Liver (tissue), 9 donors: Measurements from ENCODE around the gene ZXDC. TPM values are rescaled to one million over a fixed set of nuclear protein-coding genes. Genes with fewer than 3 reads are reported as not detected.

Experiments
- DNase-seq: peaks from one replicate; pipeline ENCODE4 v3.0.0-alpha.2; 2017; ENCODE audit warnings: low spot score
- H3K27ac ChIP-seq, 2 donors: one replicate each; pipeline ENCODE4 v1.7.0; 2013; ENCODE audit warnings: inconsistent platforms in 2 of 2, low read length in 2 of 2, control low read depth in 1 of 2, low read depth in 1 of 2, mild to moderate bottlenecking in 1 of 2
- H3K27me3 ChIP-seq, 4 donors: one replicate each; pipeline versions ENCODE4 v1.6.1 to v1.7.0; 2013; ENCODE audit warnings: low read length in 3 of 4, inconsistent platforms in 1 of 4, mild to moderate bottlenecking in 1 of 4, moderate library complexity in 1 of 4; ENCODE audit not compliant: control insufficient read depth in 4 of 4, insufficient read depth in 4 of 4
- H3K36me3 ChIP-seq, 4 donors: one replicate each; pipeline versions ENCODE4 v1.6.1 to v1.7.0; 2013; ENCODE audit warnings: low read length in 3 of 4, mild to moderate bottlenecking in 3 of 4, low read depth in 1 of 4, moderate library complexity in 1 of 4; ENCODE audit not compliant: control insufficient read depth in 4 of 4, insufficient read depth in 3 of 4
- H3K4me1 ChIP-seq, 4 donors: one replicate each; pipeline versions ENCODE4 v1.6.1 to v1.7.0; 2013; ENCODE audit warnings: low read length in 3 of 4, mild to moderate bottlenecking in 3 of 4, moderate library complexity in 1 of 4; ENCODE audit not compliant: control insufficient read depth in 4 of 4, insufficient read depth in 4 of 4
- H3K4me3 ChIP-seq, 3 donors: one replicate each; pipeline versions ENCODE4 v1.6.1 to v1.7.0; 2013; ENCODE audit warnings: low read length in 3 of 3, control low read depth in 1 of 3, low read depth in 1 of 3, mild to moderate bottlenecking in 1 of 3
- H3K9ac ChIP-seq, 2 donors: one replicate each; pipeline ENCODE4 v1.7.0; 2013; ENCODE audit warnings: low read length in 2 of 2, mild to moderate bottlenecking in 2 of 2, moderate library complexity in 2 of 2, control low read depth in 1 of 2, low read depth in 1 of 2
- H3K9me3 ChIP-seq, 4 donors: one replicate each; pipeline versions ENCODE4 v1.6.1 to v1.7.0; 2013; ENCODE audit warnings: low read length in 3 of 4; ENCODE audit not compliant: control insufficient read depth in 4 of 4
- EGR1 ChIP-seq, 2 donors: IDR thresholded peaks; 2 replicates each; pipeline ENCODE4 v1.6.1; 2016 to 2018; ENCODE audit warnings: antibody characterized with exemption in 2 of 2, low read depth in 2 of 2
- FOXA1 ChIP-seq: IDR thresholded peaks from 2 replicates; pipeline ENCODE4 v1.6.1; 2016; ENCODE audit warnings: antibody characterized with exemption
- FOXA2 ChIP-seq: IDR thresholded peaks from 2 replicates; pipeline ENCODE4 v1.6.1; 2016; ENCODE audit warnings: antibody characterized with exemption
- GABPA ChIP-seq, 2 donors: IDR thresholded peaks in 1 of 2; conservative IDR thresholded peaks in 1 of 2; 2 replicates each; pipeline ENCODE4 v1.6.1; 2016; ENCODE audit warnings: antibody characterized with exemption in 2 of 2, mild to moderate bottlenecking in 1 of 2, moderate library complexity in 1 of 2
- HNF4A ChIP-seq, 2 donors: conservative IDR thresholded peaks; 2 replicates each; pipeline ENCODE4 v1.6.1; 2016; ENCODE audit warnings: antibody characterized with exemption in 2 of 2, mild to moderate bottlenecking in 2 of 2
- HNF4G ChIP-seq: IDR thresholded peaks from 2 replicates; pipeline ENCODE4 v1.6.1; 2016; ENCODE audit warnings: antibody characterized with exemption
- JUND ChIP-seq, 2 donors: IDR thresholded peaks; 2 replicates each; pipeline ENCODE4 v1.6.1; 2016; ENCODE audit warnings: antibody characterized with exemption in 2 of 2
- NR2F2 ChIP-seq: IDR thresholded peaks from 2 replicates; pipeline ENCODE4 v1.6.1; 2016; ENCODE audit warnings: antibody characterized with exemption
- RAD21 ChIP-seq, 2 donors: IDR thresholded peaks; 2 replicates each; pipeline ENCODE4 v1.6.1; 2016; ENCODE audit warnings: antibody characterized with exemption in 2 of 2, mild to moderate bottlenecking in 2 of 2
- RXRA ChIP-seq, 2 donors: IDR thresholded peaks; 2 replicates each; pipeline ENCODE4 v1.6.1; 2017 to 2018; ENCODE audit warnings: antibody characterized with exemption in 2 of 2, mild to moderate bottlenecking in 1 of 2
- SP1 ChIP-seq: IDR thresholded peaks from 2 replicates; pipeline ENCODE4 v1.6.1; 2018; ENCODE audit warnings: antibody characterized with exemption, mild to moderate bottlenecking
- TAF1 ChIP-seq: conservative IDR thresholded peaks from 2 replicates; pipeline ENCODE4 v1.6.1; 2016; ENCODE audit warnings: antibody characterized with exemption, mild to moderate bottlenecking
- YY1 ChIP-seq: IDR thresholded peaks from 2 replicates; pipeline ENCODE4 v1.6.1; 2016; ENCODE audit warnings: antibody characterized with exemption, mild to moderate bottlenecking
- WGBS: extraction: QIAGEN DNeasy Blood & Tissue Kit; methylation state at CpG from one replicate; pipeline ENCODE4 v1.1.7; 2013; 5-methylcytosine and 5-hydroxymethylcytosine counted together
- polyA plus RNA-seq, 2 donors: library from polyadenylated mRNA; stranded (reverse) in 1 of 2; unstranded in 1 of 2; fragments of 200-250 nt in 1 of 2; fragments of >200 nt in 1 of 2; fragmentation: Nextera tagmentation in 1 of 2; extraction: Ambion mirVana in 1 of 2; gene quantifications; one replicate each; pipeline versions ENCODE4 v1.2.1 to v1.2.3, GENCODE V29; 2013 to 2015
- total RNA-seq, 2 donors: library from RNA; depleted of rRNA; stranded (reverse); fragments of >200 nt; gene quantifications; one replicate each; pipeline ENCODE4 v1.2.3, GENCODE V29; 2014
- TF ChIP-seq, protein P1 (sequence below): IDR thresholded peaks from 2 replicates; pipeline ENCODE4 v1.6.1; 2016; ENCODE audit warnings: antibody characterized with exemption
- TF ChIP-seq, protein P2 (sequence below): fragments of 150-350 bp; IDR thresholded peaks from 2 replicates; pipeline ENCODE4 v1.5.1; 2017; ENCODE audit warnings: improper control_type of control experiment, low read depth, low read length; ENCODE audit not compliant: missing input control
- TF ChIP-seq, protein P3 (sequence below): IDR thresholded peaks from 2 replicates; pipeline ENCODE4 v1.6.1; 2016; ENCODE audit warnings: antibody characterized with exemption
- TF ChIP-seq, protein P4 (sequence below): IDR thresholded peaks from 2 replicates; pipeline ENCODE4 v1.6.1; 2016; ENCODE audit warnings: antibody characterized with exemption
- TF ChIP-seq, protein P5 (sequence below): IDR thresholded peaks from 2 replicates; pipeline ENCODE4 v1.6.1; 2016; ENCODE audit warnings: antibody characterized with exemption, mild to moderate bottlenecking
- donor health status: healthy.
- donor health status: healthy.
- donor health status: healthy.
- donor health status: healthy.
- donor health status: healthy.

ZXDC gene
- total and polyA plus RNA-seq, 4 donors = 7.0 to 42.3 (median 13.9) TPM

DNA sequence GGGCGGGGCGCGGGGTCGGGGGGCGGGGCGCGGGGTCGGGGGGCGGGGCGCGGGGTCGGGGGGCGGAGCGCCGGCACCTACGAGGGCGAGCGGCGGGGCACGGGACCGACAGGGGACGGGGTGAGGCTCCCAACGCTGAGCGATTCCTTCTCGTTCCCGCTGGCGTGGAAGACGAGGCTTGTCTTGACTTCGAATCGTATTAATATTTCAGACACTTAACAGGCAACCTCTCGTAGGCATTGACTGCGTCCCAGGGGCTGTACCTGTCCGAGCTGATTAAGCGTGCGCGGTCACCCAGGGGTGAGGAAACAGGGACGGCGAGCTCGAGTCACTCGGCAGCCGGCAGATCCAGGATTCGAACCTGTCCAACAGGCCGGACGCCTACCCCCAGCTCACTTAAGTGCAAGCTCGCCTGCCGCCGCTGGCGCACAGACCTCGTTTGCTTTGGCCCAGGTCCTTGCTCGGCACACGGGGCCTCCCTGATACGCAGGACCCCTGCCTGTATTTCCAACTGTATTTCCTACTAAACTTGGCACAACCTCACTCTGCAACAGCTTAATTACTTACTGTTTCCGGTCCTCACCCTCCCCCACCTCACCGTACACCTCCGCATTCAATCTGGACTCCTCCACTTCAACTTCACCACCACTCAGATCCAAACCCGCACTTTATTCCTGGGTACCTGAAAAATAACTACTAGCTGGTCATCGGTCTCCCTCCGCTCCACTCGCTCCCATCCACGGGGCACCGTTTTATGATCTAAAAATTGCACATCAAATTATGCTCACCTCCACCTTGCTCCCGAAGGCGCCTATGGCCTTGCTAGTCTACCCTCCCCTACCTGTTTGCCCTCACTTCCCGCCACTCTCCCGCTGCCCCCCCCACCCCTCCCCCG is 722 bp upstream of the ZXDC start:
- peaks cover 3 to 38% (median 26%) of the 10 kb centered on the region in 4 donors for H3K4me1 ChIP-seq
- 12% methylated on average over 58 of the region's 66 CpGs for WGBS

More for the DNA sequence above, 722 bp upstream of the ZXDC start:
- Histone ChIP-seq H3K9ac (peak overlapping the region; percentile 61 to 95), H3K27ac (peak overlapping the region; percentile 95), H3K9me3 (no peaks in the 10 kb centered on the region), H3K4me3 (peak overlapping the region; percentile 55 to 85 (median 58)), H3K27me3 (no peaks in the 10 kb centered on the region), H3K36me3 (no peaks in the 10 kb centered on the region)
- TF ChIP-seq HNF4G (no peak), RAD21 (IDR thresholded peaks at IDR 0.05) (peak in 1 of 2 donors; percentile 6), TAF1 (no peak), EGR1 (IDR thresholded peaks at IDR 0.05; ENCODE audit: low read depth in 2 of 2) (no peak), SP1 (peak; percentile 28), FOXA1 (no peak), NR2F2 (no peak), RXRA (IDR thresholded peaks at IDR 0.05) (peak in 1 of 2 donors; percentile 7), GABPA (IDR thresholded peaks at IDR 0.05 in 1 of 2, conservative IDR thresholded peaks at IDR 0.05 in 1 of 2) (no peak), JUND (IDR thresholded peaks at IDR 0.05) (no peak), HNF4A (conservative IDR thresholded peaks at IDR 0.05) (no peak), FOXA2 (no peak), YY1 (peak; percentile 4)
- TF ChIP-seq, protein P1, sequence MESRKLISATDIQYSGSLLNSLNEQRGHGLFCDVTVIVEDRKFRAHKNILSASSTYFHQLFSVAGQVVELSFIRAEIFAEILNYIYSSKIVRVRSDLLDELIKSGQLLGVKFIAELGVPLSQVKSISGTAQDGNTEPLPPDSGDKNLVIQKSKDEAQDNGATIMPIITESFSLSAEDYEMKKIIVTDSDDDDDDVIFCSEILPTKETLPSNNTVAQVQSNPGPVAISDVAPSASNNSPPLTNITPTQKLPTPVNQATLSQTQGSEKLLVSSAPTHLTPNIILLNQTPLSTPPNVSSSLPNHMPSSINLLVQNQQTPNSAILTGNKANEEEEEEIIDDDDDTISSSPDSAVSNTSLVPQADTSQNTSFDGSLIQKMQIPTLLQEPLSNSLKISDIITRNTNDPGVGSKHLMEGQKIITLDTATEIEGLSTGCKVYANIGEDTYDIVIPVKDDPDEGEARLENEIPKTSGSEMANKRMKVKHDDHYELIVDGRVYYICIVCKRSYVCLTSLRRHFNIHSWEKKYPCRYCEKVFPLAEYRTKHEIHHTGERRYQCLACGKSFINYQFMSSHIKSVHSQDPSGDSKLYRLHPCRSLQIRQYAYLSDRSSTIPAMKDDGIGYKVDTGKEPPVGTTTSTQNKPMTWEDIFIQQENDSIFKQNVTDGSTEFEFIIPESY = no peak
- TF ChIP-seq, protein P2, sequence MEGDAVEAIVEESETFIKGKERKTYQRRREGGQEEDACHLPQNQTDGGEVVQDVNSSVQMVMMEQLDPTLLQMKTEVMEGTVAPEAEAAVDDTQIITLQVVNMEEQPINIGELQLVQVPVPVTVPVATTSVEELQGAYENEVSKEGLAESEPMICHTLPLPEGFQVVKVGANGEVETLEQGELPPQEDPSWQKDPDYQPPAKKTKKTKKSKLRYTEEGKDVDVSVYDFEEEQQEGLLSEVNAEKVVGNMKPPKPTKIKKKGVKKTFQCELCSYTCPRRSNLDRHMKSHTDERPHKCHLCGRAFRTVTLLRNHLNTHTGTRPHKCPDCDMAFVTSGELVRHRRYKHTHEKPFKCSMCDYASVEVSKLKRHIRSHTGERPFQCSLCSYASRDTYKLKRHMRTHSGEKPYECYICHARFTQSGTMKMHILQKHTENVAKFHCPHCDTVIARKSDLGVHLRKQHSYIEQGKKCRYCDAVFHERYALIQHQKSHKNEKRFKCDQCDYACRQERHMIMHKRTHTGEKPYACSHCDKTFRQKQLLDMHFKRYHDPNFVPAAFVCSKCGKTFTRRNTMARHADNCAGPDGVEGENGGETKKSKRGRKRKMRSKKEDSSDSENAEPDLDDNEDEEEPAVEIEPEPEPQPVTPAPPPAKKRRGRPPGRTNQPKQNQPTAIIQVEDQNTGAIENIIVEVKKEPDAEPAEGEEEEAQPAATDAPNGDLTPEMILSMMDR = no peak
- TF ChIP-seq, protein P3, sequence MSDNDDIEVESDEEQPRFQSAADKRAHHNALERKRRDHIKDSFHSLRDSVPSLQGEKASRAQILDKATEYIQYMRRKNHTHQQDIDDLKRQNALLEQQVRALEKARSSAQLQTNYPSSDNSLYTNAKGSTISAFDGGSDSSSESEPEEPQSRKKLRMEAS = no peak
- TF ChIP-seq, protein P4, sequence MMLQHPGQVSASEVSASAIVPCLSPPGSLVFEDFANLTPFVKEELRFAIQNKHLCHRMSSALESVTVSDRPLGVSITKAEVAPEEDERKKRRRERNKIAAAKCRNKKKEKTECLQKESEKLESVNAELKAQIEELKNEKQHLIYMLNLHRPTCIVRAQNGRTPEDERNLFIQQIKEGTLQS = no peak
- TF ChIP-seq, protein P5, sequence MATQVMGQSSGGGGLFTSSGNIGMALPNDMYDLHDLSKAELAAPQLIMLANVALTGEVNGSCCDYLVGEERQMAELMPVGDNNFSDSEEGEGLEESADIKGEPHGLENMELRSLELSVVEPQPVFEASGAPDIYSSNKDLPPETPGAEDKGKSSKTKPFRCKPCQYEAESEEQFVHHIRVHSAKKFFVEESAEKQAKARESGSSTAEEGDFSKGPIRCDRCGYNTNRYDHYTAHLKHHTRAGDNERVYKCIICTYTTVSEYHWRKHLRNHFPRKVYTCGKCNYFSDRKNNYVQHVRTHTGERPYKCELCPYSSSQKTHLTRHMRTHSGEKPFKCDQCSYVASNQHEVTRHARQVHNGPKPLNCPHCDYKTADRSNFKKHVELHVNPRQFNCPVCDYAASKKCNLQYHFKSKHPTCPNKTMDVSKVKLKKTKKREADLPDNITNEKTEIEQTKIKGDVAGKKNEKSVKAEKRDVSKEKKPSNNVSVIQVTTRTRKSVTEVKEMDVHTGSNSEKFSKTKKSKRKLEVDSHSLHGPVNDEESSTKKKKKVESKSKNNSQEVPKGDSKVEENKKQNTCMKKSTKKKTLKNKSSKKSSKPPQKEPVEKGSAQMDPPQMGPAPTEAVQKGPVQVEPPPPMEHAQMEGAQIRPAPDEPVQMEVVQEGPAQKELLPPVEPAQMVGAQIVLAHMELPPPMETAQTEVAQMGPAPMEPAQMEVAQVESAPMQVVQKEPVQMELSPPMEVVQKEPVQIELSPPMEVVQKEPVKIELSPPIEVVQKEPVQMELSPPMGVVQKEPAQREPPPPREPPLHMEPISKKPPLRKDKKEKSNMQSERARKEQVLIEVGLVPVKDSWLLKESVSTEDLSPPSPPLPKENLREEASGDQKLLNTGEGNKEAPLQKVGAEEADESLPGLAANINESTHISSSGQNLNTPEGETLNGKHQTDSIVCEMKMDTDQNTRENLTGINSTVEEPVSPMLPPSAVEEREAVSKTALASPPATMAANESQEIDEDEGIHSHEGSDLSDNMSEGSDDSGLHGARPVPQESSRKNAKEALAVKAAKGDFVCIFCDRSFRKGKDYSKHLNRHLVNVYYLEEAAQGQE = peak; percentile 30
- DNase-seq = no peak
